NCI-H2171 (cell line): Measurements from ENCODE around the gene APP.
"Not testable (repeated sequence)": the region's sequence is repeated elsewhere in the genome, so short reads cannot be mapped to it uniquely, and the experiment has no call there.

ENCODE experiments used
- DNase-seq: peaks from one replicate; lab custom pipeline; 2025; lab: John Stamatoyannopoulos, UW

APP gene

GRCh38 chr21:26164311-26164710 is 6.3 kb downstream of the APP start:
- no peak for DNase-seq

- no peak for DNase-seq
Observed at GRCh38 chr21:26162081-26162480, 8.5 kb downstream of the APP start.

GRCh38 chr21:26159869-26160268 is 10.7 kb downstream of the APP start:
- DNase-seq, result no peak

DNA sequence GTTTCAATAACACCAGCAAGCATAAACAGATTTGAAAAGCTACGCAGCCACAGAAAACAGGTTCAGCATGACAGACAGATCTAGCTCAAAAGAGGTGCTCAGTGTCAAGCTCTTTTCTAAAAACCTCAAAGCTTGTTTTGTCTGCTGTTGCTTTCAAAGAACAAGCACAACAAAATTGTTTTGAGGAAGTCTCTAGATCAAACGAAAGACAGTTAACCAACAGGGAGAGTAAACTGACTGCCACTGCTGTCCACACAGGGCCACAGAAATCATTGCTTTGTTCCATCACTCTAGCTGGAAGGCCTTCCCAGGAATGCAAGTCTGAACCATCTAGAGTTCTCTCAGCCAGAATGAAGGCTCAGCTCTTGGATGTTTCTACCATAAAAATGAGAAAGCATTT is 12.8 kb downstream of the APP start:
- no peak for DNase-seq

DNA sequence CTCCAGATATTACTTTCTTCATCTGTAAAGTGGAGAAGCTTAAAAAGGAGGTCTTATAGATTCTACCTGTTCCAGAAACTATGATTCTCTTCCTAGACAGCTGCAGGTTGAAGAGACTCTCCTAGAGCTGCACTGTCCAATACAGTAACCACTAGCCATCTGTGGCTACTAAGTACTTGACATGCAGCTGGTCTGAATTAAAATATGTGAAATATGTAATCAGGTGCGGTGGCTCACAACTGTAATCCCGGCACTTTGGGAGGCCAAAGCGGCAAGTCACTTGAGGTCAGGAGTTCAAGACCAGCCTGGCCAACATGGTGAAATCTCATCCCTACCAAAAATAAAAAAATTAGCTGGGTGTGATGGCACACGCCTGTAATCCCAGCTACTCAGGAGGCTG is 15.8 kb downstream of the APP start:
- no peak for DNase-seq

DNA sequence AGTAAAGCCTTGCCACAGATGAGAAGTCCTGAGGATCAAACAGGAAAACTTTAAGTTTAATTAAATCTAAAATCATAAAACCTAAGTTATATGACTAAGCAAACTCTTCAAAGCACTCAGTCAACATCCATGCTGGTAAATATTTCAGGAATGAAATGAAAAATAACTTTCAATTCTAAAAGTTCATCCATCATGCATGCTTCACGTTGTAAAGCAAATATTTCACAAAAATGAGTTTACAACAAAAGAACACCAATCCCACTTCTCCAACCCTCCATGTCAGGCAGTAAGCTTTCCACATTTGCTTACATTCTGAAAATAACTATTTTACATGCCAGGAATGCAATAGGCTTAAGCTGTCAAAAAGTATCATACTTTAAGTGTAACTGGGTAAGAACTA is 16.8 kb downstream of the APP start:
- DNase-seq, result no peak

DNA sequence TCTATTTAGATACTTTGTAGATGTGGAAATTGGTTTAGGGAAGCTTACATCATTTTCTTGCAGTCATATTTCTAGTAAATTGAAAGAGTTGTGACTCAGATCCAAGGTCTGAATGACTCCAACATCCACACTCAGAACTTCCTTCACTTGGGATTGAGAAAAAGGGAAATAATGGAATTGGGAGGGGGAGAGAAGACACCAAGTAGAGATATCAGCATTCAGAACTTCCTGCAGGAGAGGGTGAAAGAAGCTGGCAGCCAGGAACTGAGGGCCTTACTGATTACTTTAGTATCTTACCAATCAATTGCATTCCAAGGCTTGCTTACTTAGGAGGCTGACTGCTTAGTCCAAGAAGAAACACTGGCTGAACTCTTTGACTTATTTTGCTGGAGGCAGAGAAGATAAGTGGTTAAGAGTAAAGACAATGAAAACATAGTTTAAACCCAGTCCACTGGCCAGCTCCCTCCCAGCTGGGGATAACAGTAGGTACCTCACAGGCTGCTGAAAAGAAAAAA is 21.7 kb downstream of the APP start:
- DNase-seq, result no peak

GRCh38 chr21:26148071-26148839 is 22.3 kb downstream of the APP start:
- DNase-seq, result no peak

DNA sequence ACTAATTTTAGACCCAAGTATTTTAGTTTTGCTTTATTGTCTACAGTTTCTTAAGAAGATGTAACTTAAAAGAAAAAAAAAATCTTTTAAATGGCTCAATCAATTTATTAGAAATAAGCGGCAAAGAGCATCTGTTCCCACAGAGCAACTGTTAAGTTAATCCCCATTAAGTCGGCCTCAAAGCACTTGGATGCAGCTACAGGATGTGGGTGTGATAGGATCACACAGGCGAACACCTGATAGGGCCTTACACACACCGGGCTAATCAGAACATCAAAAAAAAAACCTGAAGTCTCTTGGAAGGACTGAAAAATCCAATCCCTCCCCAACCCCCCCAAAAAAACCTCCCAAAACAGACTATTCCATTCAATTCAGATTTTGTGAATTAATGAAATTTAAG is 23.0 kb downstream of the APP start:
- DNase-seq, result no peak

DNA sequence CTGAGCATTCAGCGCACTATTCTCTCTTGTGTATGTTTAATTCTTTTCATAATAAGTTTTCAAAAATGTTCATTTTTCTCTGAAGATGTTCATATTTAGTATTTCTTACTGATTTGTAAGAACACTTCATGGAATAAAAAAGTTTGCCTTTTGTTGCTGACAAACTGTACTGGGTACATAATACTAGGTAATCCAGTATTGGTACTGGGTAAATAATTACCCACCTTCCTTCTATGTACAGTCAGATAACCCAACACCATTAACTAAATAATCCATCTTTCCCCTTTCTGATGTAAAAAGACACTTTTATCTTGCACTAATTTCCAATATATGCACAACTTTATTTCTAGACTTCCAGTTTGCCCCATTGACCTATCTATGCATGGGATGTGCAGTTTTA is 23.9 kb downstream of the APP start:
- DNase-seq, result no peak

GRCh38 chr21:26144031-26144430 is 26.5 kb downstream of the APP start:
- no peak for DNase-seq

DNA sequence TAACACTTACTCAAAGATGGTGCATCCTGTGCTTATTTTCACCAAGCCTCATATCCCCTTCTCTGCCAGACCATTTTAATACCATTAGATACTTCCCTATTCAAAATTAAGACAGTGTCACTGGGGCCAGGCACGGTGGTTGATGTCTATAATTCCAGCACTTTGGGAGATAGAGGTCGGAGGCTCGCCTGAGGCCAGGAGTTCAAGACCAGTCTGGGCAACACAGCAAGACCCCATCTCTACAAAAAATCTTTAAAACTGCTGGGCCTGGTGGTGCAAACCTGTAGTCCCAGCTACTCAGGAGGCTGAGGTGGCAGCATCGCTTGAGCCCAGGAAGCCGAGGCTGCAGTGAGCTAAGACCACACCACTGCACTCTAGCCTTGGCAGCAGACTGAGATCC is 28.2 kb downstream of the APP start:
- no peak for DNase-seq

- DNase-seq, result no peak
Observed at GRCh38 chr21:26140926-26141325, 29.6 kb downstream of the APP start.

DNA sequence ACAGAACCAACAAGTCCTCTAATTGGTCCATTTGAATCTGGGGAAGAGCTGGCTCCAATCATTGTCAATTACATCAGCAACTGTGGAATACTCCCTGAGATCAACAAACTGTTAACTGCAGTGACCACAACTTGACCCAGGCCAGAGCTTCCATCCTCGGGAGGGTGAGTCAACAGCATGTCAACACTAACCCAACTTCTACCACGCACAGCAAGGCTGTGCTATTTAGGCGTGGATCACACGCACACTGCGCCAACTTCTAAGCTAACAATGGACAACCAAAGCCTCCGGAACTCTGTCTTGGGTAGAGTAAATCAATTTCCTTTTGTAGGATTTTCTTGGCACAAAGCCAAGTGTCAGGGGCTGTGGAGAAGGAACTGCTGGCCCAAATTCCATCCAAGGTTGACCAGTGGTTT is 30.4 kb downstream of the APP start:
- no peak for DNase-seq

GRCh38 chr21:26138615-26139257 is 31.8 kb downstream of the APP start:
- no peak for DNase-seq

GRCh38 chr21:26137379-26138060 is 33.0 kb downstream of the APP start:
- no peak for DNase-seq

- DNase-seq, result no peak
Observed at GRCh38 chr21:26136671-26137070, 33.9 kb downstream of the APP start.

DNA sequence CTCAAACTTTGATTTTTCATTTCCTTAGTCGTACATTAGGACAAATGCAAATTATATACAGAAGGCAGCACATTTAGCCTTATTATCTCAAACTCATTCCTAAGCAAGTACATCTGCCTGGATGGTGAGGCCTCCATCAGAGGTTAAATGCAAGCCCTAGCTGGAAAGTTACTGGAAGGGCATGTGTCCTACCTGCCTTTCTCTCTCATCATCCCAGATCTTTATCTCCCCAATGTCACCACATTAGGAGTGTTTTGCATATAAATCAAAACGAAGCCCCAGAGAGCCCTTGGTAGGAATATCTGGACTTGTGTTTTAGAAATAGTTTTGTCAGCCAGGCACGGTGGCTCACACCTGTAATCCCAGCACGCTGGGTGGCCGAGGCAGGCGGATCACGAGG is 35.0 kb downstream of the APP start:
- DNase-seq, result no peak

GRCh38 chr21:26131554-26131953 is 39.0 kb downstream of the APP start:
- DNase-seq, result no peak

DNA sequence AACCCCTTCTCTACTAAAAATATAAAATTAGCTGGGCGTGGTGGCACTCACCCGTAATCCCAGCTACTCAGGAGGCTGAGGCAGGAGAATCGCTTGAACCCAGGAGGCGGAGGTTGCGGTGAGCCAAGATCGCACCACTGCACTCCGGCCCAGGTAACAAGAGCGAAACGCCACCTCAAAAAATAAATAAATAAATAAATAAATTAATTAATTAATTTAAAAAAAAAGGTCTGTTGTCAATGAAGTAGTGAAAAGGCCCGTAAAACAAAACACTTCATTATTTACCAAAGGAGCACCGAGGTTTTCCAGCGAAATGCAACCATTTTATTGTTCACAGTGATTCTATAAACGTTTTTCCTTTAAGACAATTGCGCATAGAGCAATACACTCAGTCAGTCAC is 39.5 kb downstream of the APP start:
- not testable (repeated sequence) for DNase-seq

DNA sequence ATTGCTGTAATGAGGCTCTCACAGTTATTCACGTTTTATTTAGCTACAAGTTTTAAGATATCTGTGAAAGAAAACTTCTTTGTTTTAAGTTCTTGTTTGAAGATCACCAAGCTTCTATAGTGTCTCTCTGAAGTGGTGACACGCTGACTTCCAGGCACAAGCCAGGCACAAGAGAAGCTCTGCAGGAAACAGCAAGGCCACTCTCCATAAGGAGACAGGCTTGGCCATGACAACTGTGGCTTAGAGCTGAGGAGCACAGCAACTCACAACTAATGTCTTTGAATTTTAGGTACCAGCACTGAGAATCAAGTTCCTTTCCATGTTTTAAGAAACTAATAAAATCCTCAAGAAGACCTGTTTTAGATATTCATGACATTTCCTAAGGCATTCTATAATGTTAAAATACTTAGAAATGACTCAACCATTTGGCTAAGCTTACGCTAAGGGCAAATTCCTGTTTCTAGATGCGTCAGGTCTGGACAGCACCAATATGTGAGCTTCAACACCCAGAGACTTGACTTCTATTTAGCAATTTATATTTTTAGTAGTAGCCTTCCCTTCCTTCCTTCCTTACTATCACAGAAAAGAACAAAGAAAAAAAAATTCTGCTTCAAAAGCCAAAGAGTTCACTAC is 40.2 kb downstream of the APP start:
- no peak for DNase-seq

DNA sequence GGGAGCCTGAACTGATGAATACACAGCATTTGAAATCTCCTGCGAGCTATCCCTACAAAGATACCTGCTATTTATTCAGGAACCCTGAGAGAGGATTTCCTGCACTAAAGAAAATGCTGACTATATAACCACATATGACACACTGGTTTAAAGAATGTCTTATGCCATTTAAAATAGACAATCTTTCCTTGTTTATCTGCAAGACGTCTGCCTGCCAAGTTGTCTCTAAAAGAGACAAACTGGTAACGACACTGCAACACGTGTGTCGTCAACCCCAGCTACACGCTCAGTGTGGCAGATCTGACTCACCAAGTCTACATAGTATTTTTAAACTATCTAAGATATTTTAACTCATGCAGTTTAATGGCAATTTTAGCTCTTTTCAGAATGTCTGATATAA is 42.7 kb downstream of the APP start:
- DNase-seq, result no peak
